Neural progenitor cell (in vitro differentiated cells): ENCODE data around the gene CDH13. TPM values are rescaled to one million over a fixed set of nuclear protein-coding genes. Genes with fewer than 3 reads are reported as not detected.

ENCODE experiments used
- DNase-seq: peaks from one replicate; pipeline ENCODE4 v3.0.0-alpha.2; 2016; ENCODE audit warnings: low spot score
- H2AFZ ChIP-seq: fragments of 200-600 bp; sonication (generic); replicated peaks from 2 replicates; pipeline ENCODE4 v1.6.1; 2016; ENCODE audit warnings: antibody characterized with exemption
- H3F3A ChIP-seq: fragments of 200-600 bp; sonication (generic); 2 replicates; pipeline ENCODE4 v1.6.1; 2016; ENCODE audit warnings: antibody characterized with exemption, low read depth
- H3K27ac ChIP-seq: fragments of 200-600 bp; sonication (generic); 2 replicates; pipeline ENCODE4 v1.5.1; 2016; ENCODE audit warnings: mild to moderate bottlenecking
- H3K27me3 ChIP-seq: fragments of 200-600 bp; sonication (generic); 2 replicates; pipeline ENCODE4 v1.6.1; 2016; ENCODE audit warnings: mild to moderate bottlenecking, moderate library complexity
- H3K36me3 ChIP-seq: fragments of 200-600 bp; sonication (generic); 2 replicates; pipeline ENCODE4 v1.5.1; 2016
- H3K4me1 ChIP-seq: fragments of 200-600 bp; sonication (generic); 2 replicates; pipeline ENCODE4 v1.6.1; 2016; ENCODE audit warnings: mixed run types
- H3K4me2 ChIP-seq: fragments of 200-600 bp; sonication (generic); 2 replicates; pipeline ENCODE4 v1.6.1; 2016
- H3K4me3 ChIP-seq: fragments of 200-600 bp; sonication (generic); 2 replicates; pipeline ENCODE4 v1.5.1; 2016
- H3K79me2 ChIP-seq: fragments of 200-600 bp; sonication (generic); 2 replicates; pipeline ENCODE4 v1.6.1; 2016; ENCODE audit warnings: low read depth
- H3K9ac ChIP-seq: fragments of 200-600 bp; sonication (generic); 2 replicates; pipeline ENCODE4 v1.6.1; 2016
- H3K9me3 ChIP-seq: fragments of 200-600 bp; sonication (generic); 2 replicates; pipeline ENCODE4 v1.5.1; 2016; ENCODE audit warnings: low read depth
- H4K20me1 ChIP-seq: fragments of 200-600 bp; sonication (generic); 2 replicates; pipeline ENCODE4 v1.6.1; 2016; ENCODE audit warnings: low read depth
- H3K27ac Mint-ChIP-seq: 3 replicates; pipeline ENCODE4 v1.8.0; 2021; ENCODE audit warnings: mixed read lengths
- H3K27me3 Mint-ChIP-seq: 2 replicates; pipeline ENCODE4 v1.8.0; 2022; ENCODE audit warnings: low read depth, mild to moderate bottlenecking, inconsistent platforms, moderate library complexity, mixed read lengths; ENCODE audit not compliant: insufficient read depth
- H3K36me3 Mint-ChIP-seq: 3 replicates; pipeline ENCODE4 v1.8.0; 2021; ENCODE audit warnings: mixed read lengths
- H3K4me1 Mint-ChIP-seq: 3 replicates; pipeline ENCODE4 v1.8.0; 2021; ENCODE audit warnings: mixed read lengths
- H3K4me3 Mint-ChIP-seq: 3 replicates; pipeline ENCODE4 v1.8.0; 2021; ENCODE audit warnings: mild to moderate bottlenecking, moderate library complexity, mixed read lengths
- H3K9me3 Mint-ChIP-seq: 3 replicates; pipeline ENCODE4 v1.8.0; 2020; ENCODE audit warnings: mixed read lengths
- CTCF ChIP-seq: fragments of 200-600 bp; sonication (generic); IDR thresholded peaks from 2 replicates; pipeline ENCODE4 v1.5.1; 2017; ENCODE audit warnings: antibody characterized with exemption, mild to moderate bottlenecking
- EZH2 ChIP-seq: fragments of 200-600 bp; sonication (generic); IDR thresholded peaks from 2 replicates; pipeline ENCODE4 v1.6.1; 2017; ENCODE audit warnings: antibody characterized with exemption, mild to moderate bottlenecking, moderate library complexity
- EZH2phosphoT487 ChIP-seq: fragments of 200-600 bp; sonication (generic); IDR thresholded peaks from 2 replicates; pipeline ENCODE4 v1.6.1; 2017; ENCODE audit warnings: antibody characterized with exemption
- total RNA-seq: library from RNA; depleted of rRNA; stranded (reverse); fragments of >200 nt; gene quantifications from 2 replicates; pipeline ENCODE4 v1.2.3, GENCODE V29; 2015; ENCODE audit warnings: low replicate concordance

CDH13 gene
- total RNA-seq, 1 donor from 2014 or later: 3.0 TPM

GRCh38 chr16:82793528-82794245, 166.9 kb downstream of the CDH13 start:
- Histone ChIP-seq H3K4me2 (no peak overlapping the region), H4K20me1 (no peaks in the 10 kb centered on the region), H3K9ac (no peak overlapping the region), H3K36me3 (no peaks in the 10 kb centered on the region), H3F3A (no peaks in the 10 kb centered on the region), H3K4me1 (peaks cover 6% of the 10 kb centered on the region), H3K27ac (no peak overlapping the region), H3K27me3 (no peaks in the 10 kb centered on the region), H3K79me2 (no peaks in the 10 kb centered on the region), H2AFZ (no peak overlapping the region), H3K4me3 (no peak overlapping the region), H3K9me3 (no peaks in the 10 kb centered on the region)
- peaks cover 2% of the 10 kb centered on the region for H3K27me3 Mint-ChIP-seq
- DNase-seq: peak; percentile 11
- no peak overlapping the region for H3K4me3 Mint-ChIP-seq
- no peak for TF ChIP-seq CTCF
- TF ChIP-seq EZH2phosphoT487: no peak
- TF ChIP-seq EZH2: no peak
- no peak overlapping the region for H3K27ac Mint-ChIP-seq
- peaks cover 3% of the 10 kb centered on the region for H3K9me3 Mint-ChIP-seq
- H3K36me3 Mint-ChIP-seq: no peaks in the 10 kb centered on the region
- peaks cover 17% of the 10 kb centered on the region for H3K4me1 Mint-ChIP-seq

GRCh38 chr16:82796047-82796446, 169.3 kb downstream of the CDH13 start:
- Histone ChIP-seq H3K79me2 (no peaks in the 10 kb centered on the region), H3K4me1 (peaks cover 6% of the 10 kb centered on the region), H3K27ac (no peak overlapping the region), H3K9me3 (no peaks in the 10 kb centered on the region), H2AFZ (no peak overlapping the region), H3K36me3 (no peaks in the 10 kb centered on the region), H3K4me2 (no peak overlapping the region), H3K4me3 (no peak overlapping the region), H4K20me1 (no peaks in the 10 kb centered on the region), H3F3A (no peaks in the 10 kb centered on the region), H3K27me3 (no peaks in the 10 kb centered on the region), H3K9ac (no peak overlapping the region)
- Mint-ChIP-seq H3K4me1 (peaks cover 17% of the 10 kb centered on the region), H3K4me3 (no peak overlapping the region), H3K36me3 (no peaks in the 10 kb centered on the region), H3K9me3 (peaks cover 3% of the 10 kb centered on the region), H3K27ac (no peak overlapping the region), H3K27me3 (peaks cover 2% of the 10 kb centered on the region)
- no peak for DNase-seq
- TF ChIP-seq EZH2phosphoT487 (no peak), CTCF (peak; percentile 12)

GRCh38 chr16:82801361-82801760, 174.6 kb downstream of the CDH13 start:
- Histone ChIP-seq H3K9ac (no peak overlapping the region), H3K4me2 (no peak overlapping the region), H3K36me3 (no peaks in the 10 kb centered on the region), H3K27me3 (no peaks in the 10 kb centered on the region), H3K79me2 (no peaks in the 10 kb centered on the region), H3K9me3 (no peaks in the 10 kb centered on the region), H3K4me1 (no peaks in the 10 kb centered on the region), H3K4me3 (no peak overlapping the region), H3K27ac (no peak overlapping the region), H3F3A (no peaks in the 10 kb centered on the region), H2AFZ (no peak overlapping the region), H4K20me1 (no peaks in the 10 kb centered on the region)
- no peak overlapping the region for H3K4me3 Mint-ChIP-seq
- TF ChIP-seq EZH2phosphoT487: no peak
- TF ChIP-seq CTCF: no peak
- no peak for TF ChIP-seq EZH2
- H3K36me3 Mint-ChIP-seq: no peaks in the 10 kb centered on the region
- peaks cover under 1% of the 10 kb centered on the region for H3K4me1 Mint-ChIP-seq
- H3K27me3 Mint-ChIP-seq: no peaks in the 10 kb centered on the region
- H3K9me3 Mint-ChIP-seq: no peaks in the 10 kb centered on the region
- DNase-seq: no peak
- H3K27ac Mint-ChIP-seq: no peak overlapping the region
